HepG2 (cell line): ENCODE results near the gene CMTM4. TPM values are rescaled to one million over a fixed set of nuclear protein-coding genes. Genes with fewer than 3 reads are reported as not detected.

ENCODE experiments used
- HNRNPK ChIP-seq: fragments of 200-400 bp; formaldehyde crosslinking; IDR thresholded peaks from 2 replicates; pipeline ENCODE4 v1.6.1; 2018; ENCODE audit warnings: low read length, low read depth, moderate library complexity, mild to moderate bottlenecking; ENCODE audit not compliant: poor library complexity, severe bottlenecking
- KLF13 ChIP-seq: sonication (generic); formaldehyde crosslinking; IDR thresholded peaks from 2 replicates; pipeline ENCODE4 v1.4.0; 2020; ENCODE audit warnings: mild to moderate bottlenecking, missing genetic modification reagents
- MED13 ChIP-seq: sonication (generic); formaldehyde crosslinking; IDR thresholded peaks from 2 replicates; pipeline ENCODE4 v1.5.0; 2020; ENCODE audit warnings: missing genetic modification reagents
- MEIS1 ChIP-seq: sonication (generic); formaldehyde crosslinking; IDR thresholded peaks from 2 replicates; pipeline ENCODE4 v1.9.0; 2021; ENCODE audit warnings: mild to moderate bottlenecking, missing genetic modification reagents, moderate library complexity, borderline replicate concordance
- MXD3 ChIP-seq: IDR thresholded peaks from 2 replicates; pipeline ENCODE4 v1.6.1; 2016; ENCODE audit warnings: mild to moderate bottlenecking, missing biosample characterization, missing genetic modification reagents
- NFIB ChIP-seq: sonication (generic); formaldehyde crosslinking; IDR thresholded peaks from 2 replicates; pipeline ENCODE4 v1.9.0; 2021; ENCODE audit warnings: missing genetic modification reagents, mild to moderate bottlenecking, borderline replicate concordance
- NR2F6 ChIP-seq, 2 experiments: IDR thresholded peaks; 2 replicates each; pipeline ENCODE4 v1.6.1; 2016; ENCODE audit warnings: antibody characterized with exemption in 1 of 2, mild to moderate bottlenecking in 1 of 2
- PCBP2 ChIP-seq: fragments of 200-400 bp; formaldehyde crosslinking; optimal IDR thresholded peaks from 2 replicates; pipeline ENCODE3; 2018; ENCODE audit warnings: low read length, low read depth; ENCODE audit not compliant: poor library complexity, severe bottlenecking
- RNF2 ChIP-seq: fragments of 450-650 bp; conservative IDR thresholded peaks from 2 replicates; pipeline ENCODE4 v1.6.1; 2016; ENCODE audit warnings: low read depth
- SOX6 ChIP-seq, 2 experiments: fragments of 450-650 bp in 1 of 2; sonication (generic) in 1 of 2; formaldehyde crosslinking in 1 of 2; IDR thresholded peaks; 2 replicates each; pipeline versions ENCODE4 v1.4.0 to v1.6.1; 2017 to 2020; ENCODE audit warnings: antibody characterized with exemption in 1 of 2, mild to moderate bottlenecking in 1 of 2, missing genetic modification reagents in 1 of 2
- SP4 ChIP-seq: sonication (generic); formaldehyde crosslinking; IDR thresholded peaks from 2 replicates; pipeline ENCODE4 v1.8.1; 2023; ENCODE audit warnings: mild to moderate bottlenecking, missing genetic modification reagents
- YEATS2 ChIP-seq: sonication (generic); formaldehyde crosslinking; IDR thresholded peaks from 2 replicates; pipeline ENCODE4 v1.4.0; 2020; ENCODE audit warnings: missing genetic modification reagents, borderline replicate concordance
- ZBTB34 ChIP-seq: sonication (generic); formaldehyde crosslinking; IDR thresholded peaks from 2 replicates; pipeline ENCODE4 v1.8.0; 2022; ENCODE audit warnings: mild to moderate bottlenecking, missing genetic modification reagents
- ZBTB42 ChIP-seq: sonication (generic); formaldehyde crosslinking; IDR thresholded peaks from 2 replicates; pipeline ENCODE4 v1.5.0; 2020; ENCODE audit warnings: mild to moderate bottlenecking, missing genetic modification reagents
- ZBTB7B ChIP-seq: sonication (generic); formaldehyde crosslinking; IDR thresholded peaks from 2 replicates; pipeline ENCODE4 v1.4.0; 2020; ENCODE audit warnings: missing genetic modification reagents
- ZNF205 ChIP-seq: IDR thresholded peaks from 2 replicates; pipeline ENCODE4 v1.6.1; 2018; ENCODE audit warnings: missing biosample characterization, missing genetic modification reagents
- ZNF430 ChIP-seq: sonication (generic); formaldehyde crosslinking; IDR thresholded peaks from 2 replicates; pipeline ENCODE4 v1.9.0; 2021; ENCODE audit warnings: mild to moderate bottlenecking, missing genetic modification reagents
- ZNF432 ChIP-seq: sonication (generic); formaldehyde crosslinking; IDR thresholded peaks from 2 replicates; pipeline ENCODE4 v1.5.0; 2020; ENCODE audit warnings: missing genetic modification reagents, mild to moderate bottlenecking, borderline replicate concordance
- ZNF503 ChIP-seq: sonication (generic); formaldehyde crosslinking; IDR thresholded peaks from 2 replicates; pipeline ENCODE4 v1.4.0; 2020; ENCODE audit warnings: missing genetic modification reagents
- ZNF563 ChIP-seq: sonication (generic); formaldehyde crosslinking; IDR thresholded peaks from 2 replicates; pipeline ENCODE4 v1.8.0; 2022; ENCODE audit warnings: mild to moderate bottlenecking, moderate library complexity, missing genetic modification reagents
- ZNF687 ChIP-seq: sonication (generic); formaldehyde crosslinking; IDR thresholded peaks from 2 replicates; pipeline ENCODE4 v1.5.1; 2020; ENCODE audit warnings: mild to moderate bottlenecking, missing genetic modification reagents, moderate library complexity
- polyA plus RNA-seq, 8 experiments: library from polyadenylated mRNA; depleted of rRNA in 3 of 8; stranded (reverse) in 7 of 8; unstranded in 1 of 8; fragments of >200 nt; fragmentation: Illumina TruSeq in 4 of 8; extraction: Trizol in 4 of 8; gene quantifications; 2 replicates each; pipeline versions ENCODE4 v1.2.1 to v1.2.3, GENCODE V29; 2011 to 2016; ENCODE audit warnings: low read depth in 4 of 8, missing spikeins in 1 of 8, mixed read lengths in 1 of 8; ENCODE audit not compliant: insufficient read depth in 1 of 8
- total RNA-seq, 5 experiments: library from RNA; depleted of rRNA; stranded (reverse); fragments of >200 nt; fragmentation: Illumina TruSeq; extraction: Trizol; gene quantifications; 2 replicates each; pipeline ENCODE4 v1.2.3, GENCODE V29; 2016; ENCODE audit warnings: low read depth in 1 of 5

CMTM4 gene
- total and polyA plus RNA-seq, 2 of the 13 experiments (the other 11 are each of a cell fraction or from before 2014, with no cell fraction given) = 32.0 to 36.3 TPM

- TF ChIP-seq ZNF432 (CRISPR knock-in tag) (no peak), ZNF503 (CRISPR knock-in tag) (no peak), ZBTB7B (no peak), ZBTB42 (CRISPR knock-in tag) (0 out of 2 replicates have a peak, but pooled peaks have one; percentile 26), ZNF430 (CRISPR knock-in tag) (peak; percentile 57; the same call in 1 of the 2 replicates), ZBTB34 (no peak), ZNF563 (CRISPR knock-in tag) (peak; percentile 85), NFIB (CRISPR knock-in tag) (0 out of 2 replicates have a peak, but pooled peaks have one; percentile 19), RNF2 (peak; percentile 62; the same call in 1 of the 2 replicates), MXD3 (CRISPR knock-in tag) (peak; percentile 72; the same call in 1 of the 2 replicates), PCBP2 (no peak), MED13 (no peak), KLF13 (CRISPR knock-in tag) (no peak), SOX6 (IDR thresholded peaks at IDR 0.05) (no peak), SOX6 (CRISPR knock-in tag; IDR thresholded peaks at IDR 0.05) (no peak), SP4 (CRISPR knock-in tag) (no peak), ZNF205 (CRISPR knock-in tag) (no peak), MEIS1 (CRISPR knock-in tag) (0 out of 2 replicates have a peak, but pooled peaks have one; percentile 47), YEATS2 (CRISPR knock-in tag) (no peak), NR2F6 (IDR thresholded peaks at IDR 0.05) (no peak), NR2F6 (CRISPR knock-in tag; IDR thresholded peaks at IDR 0.05) (no peak), ZNF687 (CRISPR knock-in tag) (peak; percentile 81), HNRNPK (no peak)
Measured at GRCh38 chr16:66695935-66696668, 441 bp downstream of the CMTM4 start (continued).
